GM21717 (cell line): Measurements from ENCODE around the gene ODAD3.
A peak's percentile ranks its signal among the peaks of the same experiment; 100 is the strongest.
"Not testable (repeated sequence)": the region's sequence is repeated elsewhere in the genome, so short reads cannot be mapped to it uniquely, and the experiment has no call there.

Source experiments
- ATAC-seq: cut with Tn5 transposase; IDR thresholded peaks from one replicate; pipeline ENCODE4 v1.9.1; 2021; ENCODE audit warnings: mild to moderate bottlenecking, moderate library complexity; ENCODE audit not compliant: unreplicated experiment

ODAD3 gene

DNA sequence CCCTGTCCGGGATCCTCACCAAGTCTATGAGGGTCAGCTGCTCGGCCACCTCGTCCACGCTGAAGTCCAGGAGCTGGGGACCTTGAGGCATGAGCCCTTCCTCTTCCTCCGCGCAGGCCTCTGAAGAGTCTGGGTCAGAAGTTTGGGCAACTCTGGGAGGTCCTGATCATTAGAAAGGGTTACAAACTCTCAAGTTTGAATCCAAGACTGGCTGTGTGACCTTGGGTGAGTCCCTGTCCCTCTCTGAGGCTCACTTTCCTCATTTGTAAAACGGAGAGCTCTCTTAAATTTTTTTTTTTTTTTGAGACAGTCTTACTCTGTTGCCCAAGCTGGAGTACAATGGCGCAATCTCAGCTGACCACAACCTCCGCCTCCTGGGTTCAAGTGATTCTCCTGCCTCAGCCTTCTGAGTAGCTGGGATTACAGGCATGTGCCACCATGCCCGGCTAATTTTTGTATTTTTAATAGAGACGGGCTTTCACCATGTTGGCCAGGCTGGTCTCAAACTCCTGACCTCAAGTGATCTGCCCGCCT, 28.2 kb downstream of the ODAD3 start:
- ATAC-seq: not testable (repeated sequence)

DNA sequence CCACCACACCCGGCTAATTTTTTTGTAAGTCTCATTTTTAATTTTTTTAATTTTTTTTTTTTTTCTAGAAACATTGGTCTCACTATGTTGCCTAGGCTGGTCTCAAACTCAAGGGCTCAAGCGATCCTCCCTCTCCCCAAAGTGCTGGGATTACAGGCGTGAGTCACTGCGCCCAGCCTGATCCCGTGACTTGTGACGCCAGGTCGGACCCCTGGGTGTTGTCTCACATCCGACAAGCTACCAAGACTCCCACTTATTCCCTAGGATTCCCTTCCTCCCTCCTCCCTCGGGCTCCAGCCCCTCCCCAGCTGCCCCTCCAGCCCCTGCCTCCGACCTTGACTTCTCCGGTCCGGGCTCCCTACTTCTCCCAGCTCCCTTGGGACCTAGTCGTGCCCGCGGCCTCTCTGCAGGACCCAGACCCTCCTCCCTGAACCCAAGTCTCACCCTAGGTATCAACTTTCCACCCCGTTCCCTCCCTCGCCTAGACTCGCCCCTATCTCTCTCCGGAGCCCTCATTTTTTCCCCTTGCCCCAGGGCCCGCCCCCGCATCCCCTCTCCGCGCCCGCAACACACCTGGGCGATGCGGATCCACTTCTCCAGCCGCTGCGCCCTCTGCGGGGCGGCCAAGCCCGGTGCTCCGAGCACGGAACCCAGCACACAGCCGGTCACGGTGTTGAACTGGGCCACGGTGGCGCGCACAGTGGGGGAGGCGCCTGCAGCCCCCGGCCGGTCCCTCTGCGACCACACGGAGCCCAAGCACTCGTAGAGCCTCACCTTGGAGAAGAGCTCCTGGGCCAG, 28.9 kb downstream of the ODAD3 start:
- ATAC-seq: no peak

DNA sequence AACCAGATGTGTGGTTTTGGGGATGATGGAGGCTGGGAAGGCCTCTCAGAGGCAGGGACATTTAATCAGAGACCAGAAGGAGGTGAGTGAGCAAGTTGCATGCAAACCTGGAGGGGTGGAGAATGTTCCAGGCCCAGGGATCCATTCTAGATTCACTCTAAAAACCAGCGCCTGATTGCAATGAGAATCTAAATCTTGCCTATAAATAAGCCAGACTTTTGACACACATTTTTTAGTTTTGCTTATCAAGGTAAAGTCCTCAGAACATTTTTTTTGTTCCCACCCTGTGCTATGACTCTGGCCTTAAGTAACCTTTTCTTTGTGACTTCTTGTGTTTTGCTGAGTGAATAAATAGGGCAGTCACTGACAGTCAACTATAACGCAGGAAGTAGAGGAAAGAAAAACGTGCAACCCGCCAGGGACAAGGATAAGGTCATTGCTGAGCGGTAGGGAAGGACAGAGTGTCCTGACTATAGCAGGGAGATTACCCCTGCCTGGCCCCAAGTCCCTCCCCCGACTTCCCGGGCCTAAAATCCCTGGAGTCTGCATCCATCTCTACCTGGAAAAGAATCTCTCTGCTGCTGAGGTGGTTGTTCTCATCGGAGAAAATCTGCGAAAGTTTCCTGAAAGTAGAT, 30.2 kb downstream of the ODAD3 start:
- ATAC-seq: no peak

DNA sequence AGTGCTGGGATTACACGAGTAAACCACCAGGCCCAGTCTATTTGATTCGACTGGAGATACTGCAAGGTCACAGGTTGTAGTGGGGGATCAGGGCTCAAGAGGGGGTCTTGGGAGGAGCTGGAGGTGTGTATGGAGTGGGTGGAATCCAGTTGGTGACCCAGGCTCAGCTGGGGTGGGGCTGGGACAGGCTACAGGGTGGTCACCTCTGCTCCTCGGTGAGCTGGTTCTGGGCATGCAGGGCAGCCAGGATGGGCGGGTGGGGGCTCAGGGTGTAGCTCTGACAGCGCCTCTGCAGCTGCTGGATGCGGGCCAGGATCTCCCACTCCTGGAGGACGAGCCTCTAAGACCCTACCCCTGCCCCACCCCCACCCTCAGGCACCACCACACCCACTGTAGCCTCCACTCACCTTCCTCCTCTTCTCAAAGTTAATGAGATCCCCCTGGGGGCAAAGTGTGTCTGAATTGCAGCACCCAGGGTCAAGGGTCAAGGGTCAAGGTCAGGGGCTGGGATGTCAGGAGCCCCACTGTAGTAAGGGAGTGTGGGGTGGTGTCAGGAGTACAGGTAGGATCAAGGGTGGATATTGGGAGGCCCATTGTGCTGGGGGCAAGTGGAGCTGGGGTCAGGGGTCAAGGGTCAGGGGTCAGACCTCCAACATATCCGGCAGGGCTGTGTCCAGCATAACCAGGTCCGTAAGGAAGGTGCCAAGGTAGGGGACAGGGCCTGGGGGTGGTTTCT, 32.9 kb downstream of the ODAD3 start:
- ATAC-seq: no peak

DNA sequence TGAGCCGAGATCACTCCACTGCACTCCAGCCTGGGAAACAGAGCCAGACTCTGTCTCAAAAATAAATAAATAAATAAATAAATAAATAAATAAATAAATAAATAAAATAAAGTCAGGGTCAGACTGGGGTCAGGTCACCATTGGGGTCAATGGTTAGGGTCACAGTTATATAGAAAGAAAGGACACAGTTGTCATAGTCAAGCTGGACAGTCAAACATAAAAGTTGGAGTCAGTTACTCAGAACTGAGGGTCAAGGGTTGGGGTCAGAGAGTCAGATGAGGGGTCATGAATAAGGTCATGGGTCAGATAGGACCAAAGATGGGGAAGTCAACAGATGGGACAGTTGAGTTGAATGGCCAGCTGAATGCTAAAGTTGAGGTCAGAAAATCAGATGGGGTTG, 34.1 kb downstream of the ODAD3 start:
- ATAC-seq: no peak

DNA sequence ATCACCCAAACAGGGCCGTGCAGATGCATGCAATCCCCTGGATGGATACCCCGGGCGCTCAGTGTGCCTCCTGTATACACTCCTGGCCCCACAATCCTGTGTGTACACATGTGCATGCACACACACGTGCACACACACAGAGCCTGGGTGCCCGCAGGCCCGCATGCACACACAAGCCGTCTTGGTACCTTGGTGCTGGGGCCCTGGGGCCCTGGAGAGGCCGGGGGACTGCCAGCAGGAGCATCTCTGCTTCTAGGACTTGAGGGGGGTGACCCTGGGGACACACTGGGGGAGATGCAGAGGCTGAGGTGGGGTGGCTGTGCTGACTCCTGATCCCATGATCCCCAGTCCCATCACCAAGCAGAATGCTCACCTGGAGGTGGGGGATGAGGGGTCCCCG, 35.3 kb downstream of the ODAD3 start:
- ATAC-seq: no peak

DNA sequence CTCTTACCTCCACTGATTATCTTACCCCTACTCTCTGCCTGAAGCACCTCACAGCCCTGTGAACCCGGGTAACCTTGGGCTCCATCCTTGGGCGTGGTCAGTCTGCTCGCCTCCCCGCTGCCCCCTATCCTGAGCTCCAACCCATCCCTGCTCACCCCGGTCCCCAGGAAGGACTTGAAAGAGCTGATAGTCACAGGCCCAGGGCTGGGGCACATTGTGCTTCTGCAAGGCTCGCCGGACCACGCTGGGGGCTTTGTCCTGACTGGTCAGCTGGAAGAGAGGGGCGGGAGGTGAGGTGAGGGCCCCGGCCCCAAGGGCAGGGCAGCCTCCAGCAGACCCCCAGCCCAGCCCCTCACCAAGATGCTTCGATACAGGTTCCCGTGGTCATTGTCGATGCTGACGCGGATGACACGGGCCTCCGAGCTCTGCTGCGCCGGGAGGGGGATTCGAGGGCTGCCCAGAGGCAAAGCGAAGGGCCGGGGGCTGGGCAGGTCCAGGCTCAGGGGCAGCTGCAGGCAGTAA, 37.8 kb downstream of the ODAD3 start:
- ATAC-seq: no peak

DNA sequence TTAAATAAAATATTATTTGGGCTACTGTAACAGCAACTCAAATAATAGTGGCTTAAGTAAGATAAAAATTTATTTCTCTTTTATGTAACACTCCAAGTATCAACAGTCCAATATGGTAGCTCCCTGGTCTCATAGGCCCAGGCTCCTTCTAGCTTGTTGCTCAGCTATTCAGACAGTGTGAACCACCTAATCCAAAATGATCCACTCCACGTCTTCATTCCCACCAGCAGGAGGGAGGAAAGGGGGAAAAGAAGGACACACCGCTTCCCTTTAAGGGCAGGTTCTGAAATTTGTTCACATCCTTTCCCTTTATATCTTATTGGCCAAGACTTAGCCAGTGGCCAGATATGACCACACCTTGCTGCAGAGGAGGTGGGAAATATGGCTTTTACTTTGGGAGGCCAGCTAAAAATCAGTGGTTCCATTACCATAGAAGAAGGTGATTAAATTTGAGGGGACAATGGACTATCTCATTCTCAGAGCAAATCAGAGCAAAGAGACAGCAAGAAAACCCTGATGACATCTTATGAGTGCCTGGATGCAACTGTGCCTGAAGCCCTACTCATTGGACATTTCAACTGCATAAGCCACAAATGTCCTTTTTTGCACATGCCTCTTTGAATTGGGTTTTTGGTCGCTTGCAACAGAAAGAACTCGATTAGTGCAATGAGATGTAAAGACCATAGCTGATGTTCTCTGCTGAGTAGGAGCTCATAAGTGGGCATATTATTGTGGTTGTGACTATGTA, 43.8 kb downstream of the ODAD3 start:
- no peak for ATAC-seq

DNA sequence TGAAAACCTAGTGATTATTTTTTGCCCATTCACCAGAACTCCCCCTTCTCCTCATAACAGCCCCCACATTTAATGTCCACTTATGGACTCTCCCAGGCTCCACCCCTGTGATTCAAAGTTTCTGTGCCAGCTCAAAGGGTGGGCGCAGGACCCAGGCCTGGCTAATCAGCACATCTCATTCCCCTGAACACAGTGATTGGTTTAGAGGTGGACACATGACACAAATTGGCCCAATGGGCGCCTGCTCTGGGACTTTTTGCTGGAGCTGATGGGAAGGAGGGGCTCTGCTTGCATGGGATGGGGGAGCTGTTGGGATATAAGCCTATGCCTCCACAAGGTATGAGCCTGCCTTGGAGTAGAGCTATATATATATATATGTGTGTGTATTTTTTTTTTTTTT, 44.6 kb downstream of the ODAD3 start:
- ATAC-seq: no peak

DNA sequence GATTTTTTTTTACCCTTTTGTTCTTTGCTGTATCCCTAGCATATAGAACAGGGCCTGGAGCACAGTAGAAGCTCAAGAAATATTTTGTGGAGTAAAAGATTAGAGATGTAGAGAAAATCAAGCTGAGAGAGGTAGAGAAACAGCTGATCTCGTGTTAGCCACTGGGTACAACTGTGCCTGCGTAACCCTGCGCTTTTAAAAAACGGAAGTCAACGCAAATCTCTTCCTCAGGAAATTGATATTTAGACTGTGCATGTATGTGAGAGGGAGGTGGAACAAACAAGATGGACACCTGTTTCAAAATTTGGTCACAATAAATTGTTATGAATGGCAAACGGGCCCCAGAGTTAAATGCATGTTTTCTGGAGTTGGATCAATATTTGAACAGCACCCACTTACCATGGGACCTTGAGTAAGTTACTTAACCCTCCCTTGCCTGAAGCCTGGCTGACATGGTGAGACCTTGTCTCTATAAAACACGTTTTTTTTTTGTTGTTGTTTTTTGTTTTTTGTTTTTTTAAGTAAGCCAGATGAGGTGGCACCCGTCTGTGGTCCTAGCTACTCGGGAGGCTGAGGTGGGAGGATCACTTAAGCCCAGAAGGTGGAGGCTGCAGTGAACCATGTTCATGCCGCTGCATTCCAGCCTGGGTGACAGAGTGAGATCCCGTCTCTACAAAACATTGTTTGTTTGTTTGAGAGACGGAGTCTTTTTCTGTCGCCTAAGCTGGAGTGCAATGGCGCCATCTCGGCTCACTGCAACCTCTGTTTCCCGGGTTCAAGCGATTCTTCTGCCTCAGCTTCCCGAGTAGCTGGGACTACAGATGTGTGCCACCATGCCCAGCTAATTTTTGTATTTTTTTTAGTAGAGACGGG, 47.5 kb downstream of the ODAD3 start:
- no peak for ATAC-seq

DNA sequence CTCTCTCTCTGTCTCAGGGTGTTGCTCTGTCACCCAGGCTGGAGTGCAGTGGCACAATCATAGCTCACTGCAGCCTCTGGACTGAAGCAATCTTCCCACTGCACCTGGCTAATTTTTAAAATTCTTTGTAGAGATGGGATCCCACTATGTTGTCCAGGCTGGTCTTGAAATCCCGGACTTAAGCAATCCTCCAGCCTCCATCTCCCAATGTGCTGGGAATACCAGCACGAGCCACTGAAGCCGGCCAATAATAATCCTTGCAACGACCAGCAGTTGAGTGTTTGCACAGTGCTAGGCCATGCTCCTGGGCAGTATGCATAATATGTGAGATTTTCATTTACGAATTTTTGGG, 50.2 kb downstream of the ODAD3 start:
- ATAC-seq: no peak

DNA sequence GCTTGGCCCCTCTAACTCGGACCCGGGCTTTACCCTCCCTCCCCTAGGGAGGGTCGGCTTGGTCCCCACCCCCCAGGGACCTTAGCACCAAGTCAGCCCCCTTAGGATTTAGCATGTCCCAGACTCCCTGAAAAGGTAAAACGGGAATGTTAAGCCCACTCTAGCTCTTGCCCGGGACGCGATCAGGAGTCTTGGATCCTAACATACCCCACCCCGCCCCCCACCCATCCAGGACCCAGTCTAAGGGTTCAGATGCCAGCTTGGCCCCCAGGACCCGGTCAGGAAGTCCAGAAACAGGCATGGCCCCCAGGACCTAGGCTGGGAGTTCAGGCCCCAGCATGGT, 51.2 kb downstream of the ODAD3 start:
- no peak for ATAC-seq

DNA sequence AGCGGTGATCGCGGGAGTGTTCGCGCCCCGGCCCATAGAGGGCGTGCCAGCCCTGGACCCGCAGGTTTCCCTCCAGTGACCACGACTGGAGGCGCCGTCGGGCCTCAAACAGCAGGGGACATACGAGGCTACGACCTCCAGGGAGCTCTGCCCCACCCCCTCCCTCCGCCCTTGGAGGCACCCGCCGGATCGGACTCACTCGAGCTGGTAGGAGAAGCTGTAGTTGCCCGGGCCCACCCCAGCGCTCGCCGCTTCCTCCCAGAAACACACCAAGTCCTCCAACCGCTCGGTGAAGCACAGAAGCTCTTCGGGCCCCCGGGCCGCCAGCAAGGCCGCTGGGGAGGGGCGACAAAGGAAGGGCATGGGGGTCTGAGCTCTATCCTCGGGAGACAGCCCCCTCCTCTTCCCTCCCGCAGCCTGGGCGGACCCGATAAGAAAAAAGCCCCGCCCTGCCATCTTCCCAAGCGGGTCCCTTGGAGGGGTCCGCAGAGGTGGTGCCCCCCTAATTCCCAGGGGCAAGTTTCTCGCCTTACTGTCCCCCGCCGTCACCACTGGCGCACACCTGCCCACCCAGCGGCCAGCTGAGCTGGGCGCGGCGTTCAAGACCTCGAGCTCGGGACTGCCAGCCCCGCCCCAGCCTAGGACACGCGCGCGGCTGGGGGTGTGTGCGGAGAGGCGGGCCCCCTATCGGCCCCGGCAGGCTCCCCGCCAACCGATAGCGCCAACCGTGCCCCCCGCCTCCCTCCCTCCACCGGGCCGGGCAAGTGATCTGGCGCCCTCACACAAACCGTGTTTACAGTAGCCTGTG, 51.8 kb downstream of the ODAD3 start:
- no peak for ATAC-seq

DNA sequence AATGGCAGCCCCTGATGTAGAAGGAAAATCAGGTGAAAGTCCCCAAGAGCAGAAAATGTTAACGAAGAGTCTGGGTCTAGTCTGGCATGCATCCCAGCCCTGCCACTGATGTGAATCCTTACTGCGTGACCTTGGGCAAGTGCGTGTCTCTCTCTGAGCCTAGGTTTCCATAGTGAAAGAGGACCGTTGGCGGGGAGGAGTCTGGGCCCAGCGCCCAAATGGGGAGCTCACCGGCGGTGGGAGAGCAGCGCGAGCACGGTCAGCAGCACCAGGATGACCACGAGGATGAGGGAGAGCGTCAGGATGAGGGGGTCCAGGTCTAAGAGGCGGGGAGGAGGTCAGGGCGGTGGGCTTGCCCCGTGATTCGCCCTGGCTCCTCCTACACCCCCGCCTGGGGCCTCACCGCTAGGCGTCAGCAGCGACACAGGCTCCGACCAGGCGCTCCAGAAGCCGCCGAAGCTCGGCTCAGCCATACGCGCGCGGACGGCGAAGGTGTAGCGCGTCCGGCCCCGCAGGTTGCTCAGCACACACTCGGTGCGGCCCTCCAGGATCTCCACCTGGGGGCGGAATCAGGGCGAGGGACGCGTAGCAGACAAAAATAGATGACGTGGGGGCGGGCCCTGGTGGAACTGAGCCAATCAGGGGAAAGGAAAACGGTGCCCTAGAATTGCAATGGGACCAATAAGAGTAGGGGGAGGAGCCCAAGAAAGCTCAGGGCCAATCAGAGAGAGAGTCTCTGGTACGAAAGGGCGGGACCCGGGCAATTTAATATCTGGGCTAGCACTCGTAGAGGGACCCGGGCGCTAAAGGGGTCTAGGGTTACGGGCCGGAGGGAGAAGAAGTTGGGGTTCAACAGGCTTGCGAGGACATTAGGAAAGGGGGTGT, 54.0 kb downstream of the ODAD3 start:
- peak; percentile 64 for ATAC-seq

DNA sequence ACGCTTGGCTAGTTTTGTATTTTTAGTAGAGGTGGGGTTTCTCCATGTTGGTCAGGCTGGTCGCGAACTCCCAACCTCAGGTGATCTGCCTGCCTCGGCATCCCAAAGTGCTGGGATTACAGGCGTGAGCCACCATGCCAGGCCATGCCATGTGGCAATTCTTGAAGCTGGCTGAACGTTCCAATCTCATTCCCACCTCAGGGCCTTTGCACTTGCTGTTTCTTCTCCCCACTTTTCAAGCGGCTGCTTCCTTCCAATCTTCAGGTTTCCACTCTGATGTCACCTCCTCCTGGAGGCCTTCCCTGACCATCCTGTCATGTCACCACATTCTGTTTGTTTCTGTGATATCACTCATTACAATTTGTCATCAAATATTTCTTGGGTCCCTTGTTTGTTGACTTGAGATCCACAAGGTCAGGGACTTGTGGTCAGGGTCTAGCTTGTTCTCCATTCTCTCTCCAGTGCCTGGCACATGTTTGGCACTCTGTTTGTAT, 55.0 kb downstream of the ODAD3 start:
- no peak for ATAC-seq

DNA sequence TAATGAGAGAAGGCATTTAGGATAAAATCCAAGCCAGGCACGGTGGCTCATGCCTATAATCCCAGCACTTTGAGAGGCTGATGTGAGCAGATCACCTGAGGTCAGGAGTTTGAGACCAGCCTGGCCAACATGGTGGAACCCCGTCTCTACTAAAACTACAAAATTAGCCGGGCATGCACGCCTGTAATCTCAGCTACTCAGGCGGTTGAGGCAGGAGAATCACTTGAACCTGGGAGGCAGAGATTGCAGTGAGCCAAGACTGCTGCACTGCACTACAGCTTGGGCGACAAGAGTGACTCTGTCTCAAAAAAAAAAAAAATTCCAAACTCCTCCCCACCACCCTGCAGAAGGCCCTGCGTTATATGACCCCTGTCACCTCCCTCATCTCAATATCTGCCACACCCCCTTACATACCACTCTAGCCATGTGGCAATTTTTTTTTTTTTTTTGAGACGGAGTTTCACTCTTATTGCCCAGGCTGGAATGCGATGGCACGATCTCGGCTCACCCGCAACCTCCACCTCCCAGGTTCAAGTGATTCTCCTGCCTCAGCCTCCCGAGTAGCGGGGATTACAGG, 55.6 kb downstream of the ODAD3 start:
- not testable (repeated sequence) for ATAC-seq

DNA sequence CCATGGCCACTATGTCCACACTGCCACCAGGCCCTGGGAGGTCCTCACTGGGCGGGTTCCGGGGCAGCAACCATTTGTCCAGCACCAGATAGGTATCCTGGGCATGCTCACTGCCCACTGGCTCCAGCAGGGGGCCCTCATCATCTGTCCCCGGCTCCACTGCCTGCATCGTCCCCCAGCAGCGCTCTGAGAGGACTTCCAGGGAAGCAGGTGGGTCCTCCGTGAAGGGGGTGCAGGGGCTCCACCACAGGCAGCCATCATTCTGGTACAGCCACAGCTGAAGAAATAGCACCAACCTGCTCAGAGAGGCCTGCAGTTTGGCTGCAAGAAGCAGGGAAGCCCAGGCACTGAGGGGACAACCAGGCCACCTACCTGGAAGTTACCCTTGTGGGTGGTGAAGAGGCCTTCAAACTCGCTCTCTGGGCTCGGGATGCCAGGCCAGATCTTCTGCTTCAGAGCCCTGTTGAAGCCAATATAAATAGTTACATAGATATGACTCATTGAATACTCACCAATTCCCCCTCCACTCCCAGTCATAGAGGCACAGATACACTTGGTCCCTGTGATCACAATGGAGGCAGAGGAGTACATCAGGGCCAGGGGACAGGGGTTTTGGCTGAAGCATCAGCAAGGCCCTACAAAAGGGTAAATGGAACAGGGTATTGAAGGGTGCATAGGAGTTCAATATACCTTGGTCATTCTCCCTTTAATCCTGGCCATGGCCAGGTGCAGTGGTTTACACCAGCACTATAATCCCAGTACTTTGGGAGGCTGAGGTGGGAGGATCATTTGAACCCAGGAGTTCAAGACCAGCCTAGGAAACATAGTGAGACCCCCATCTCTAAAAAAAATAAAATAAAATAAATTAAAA, 56.4 kb downstream of the ODAD3 start:
- no peak for ATAC-seq
